VCaP (cell line): ENCODE measurements around the gene CLDN8.

Experiments
- H3K27ac ChIP-seq: fragments of 450-650 bp; 2 replicates; pipeline ENCODE4 v1.5.1; 2017
- CTCF ChIP-seq: fragments of 450-650 bp; conservative IDR thresholded peaks from 2 replicates; pipeline ENCODE4 v1.5.1; 2017; ENCODE audit warnings: mild to moderate bottlenecking, moderate library complexity

CLDN8 gene

GRCh38 chr21:30216041-30216723, at the start of gene CLDN8:
CLDN8 (minus strand) TSS chr21:30216097; CDS start chr21:30215925, 172 bp downstream.
- TF ChIP-seq CTCF: no peak
- peak within 1 kb of the TSS; percentile 92 for H3K27ac ChIP-seq

- peak; percentile 85 for TF ChIP-seq CTCF
- no peak overlapping the region for H3K27ac ChIP-seq
These were observed 41.9 kb upstream of the CLDN8 start for GRCh38 chr21:30257773-30258172.

GRCh38 chr21:30256100-30256499, 40.2 kb upstream of the CLDN8 start:
- no peak overlapping the region for H3K27ac ChIP-seq
- TF ChIP-seq CTCF: no peak

GRCh38 chr21:30255679-30256078, 39.8 kb upstream of the CLDN8 start:
- no peak for TF ChIP-seq CTCF
- H3K27ac ChIP-seq: no peak overlapping the region

- H3K27ac ChIP-seq: no peak overlapping the region
- no peak for TF ChIP-seq CTCF
These were observed 35.9 kb upstream of the CLDN8 start for GRCh38 chr21:30251781-30252180.

GRCh38 chr21:30249936-30250335, 34.0 kb upstream of the CLDN8 start:
- H3K27ac ChIP-seq: no peak overlapping the region
- no peak for TF ChIP-seq CTCF

GRCh38 chr21:30248844-30249243, 32.9 kb upstream of the CLDN8 start:
- H3K27ac ChIP-seq: no peak overlapping the region
- TF ChIP-seq CTCF: no peak
